ENCODE results near the gene HRC.

- no peak for TF ChIP-seq ZNF274 (IDR thresholded peaks at IDR 0.05; ENCODE audit: low read depth, low read length)
- TF ChIP-seq SUZ12 (IDR thresholded peaks at IDR 0.05; ENCODE audit: extremely low read depth, insufficient read depth, insufficient read length), result no peak
Measured at GRCh38 chr19:49128545-49129237, 26.5 kb downstream of the HRC start.
